ENCODE results near the gene RIT2.

RIT2 gene

GRCh38 chr18:43115076-43115921, at the start of gene RIT2:
Gene RIT2, minus strand, starts transcription at chr18:43115685.
- in situ Hi-C loops (cut with HindIII; ENCODE audit: low pct_unique_long_range_greater_than_20kb, low sequenced_read_pairs) = no loop called here
- DNase-seq (ENCODE audit: low read depth in 1 of 2, low spot score in 1 of 2) = no peak
- TF ChIP-seq JUND (IDR thresholded peaks at IDR 0.05; ENCODE audit: low read depth) = no peak

GRCh38 chr18:43161528-43161927, 46.0 kb upstream of the RIT2 start:
- in situ Hi-C loops (cut with HindIII; ENCODE audit: low pct_unique_long_range_greater_than_20kb, low sequenced_read_pairs) = no loop called here
- TF ChIP-seq JUND (IDR thresholded peaks at IDR 0.05; ENCODE audit: low read depth) = no peak
- no peak for DNase-seq (ENCODE audit: low read depth in 1 of 2, low spot score in 1 of 2)

GRCh38 chr18:43160509-43160908, 45.0 kb upstream of the RIT2 start:
- DNase-seq (ENCODE audit: low read depth in 1 of 2, low spot score in 1 of 2) = no peak
- in situ Hi-C loops (cut with HindIII; ENCODE audit: low pct_unique_long_range_greater_than_20kb, low sequenced_read_pairs) = no loop called here
- TF ChIP-seq JUND (IDR thresholded peaks at IDR 0.05; ENCODE audit: low read depth) = no peak

- in situ Hi-C loops (cut with HindIII; ENCODE audit: low pct_unique_long_range_greater_than_20kb, low sequenced_read_pairs) = no loop called here
- no peak for DNase-seq (ENCODE audit: low read depth in 1 of 2, low spot score in 1 of 2)
These were observed 44.4 kb upstream of the RIT2 start for GRCh38 chr18:43159926-43160325.

GRCh38 chr18:43159086-43159770, 43.7 kb upstream of the RIT2 start:
- no peak for DNase-seq (ENCODE audit: low read depth in 1 of 2, low spot score in 1 of 2)
- TF ChIP-seq JUND (IDR thresholded peaks at IDR 0.05; ENCODE audit: low read depth) = no peak
- in situ Hi-C loops (cut with HindIII; ENCODE audit: low pct_unique_long_range_greater_than_20kb, low sequenced_read_pairs) = no loop called here

More at GRCh38 chr18:43159926-43160325, 44.4 kb upstream of the RIT2 start:
- TF ChIP-seq JUND (IDR thresholded peaks at IDR 0.05; ENCODE audit: low read depth) = no peak

GRCh38 chr18:43158381-43158780, 42.9 kb upstream of the RIT2 start:
- in situ Hi-C loops (cut with HindIII; ENCODE audit: low pct_unique_long_range_greater_than_20kb, low sequenced_read_pairs) = no loop called here
- DNase-seq (ENCODE audit: low read depth in 1 of 2, low spot score in 1 of 2) = no peak
- no peak for TF ChIP-seq JUND (IDR thresholded peaks at IDR 0.05; ENCODE audit: low read depth)

- in situ Hi-C loops (cut with HindIII; ENCODE audit: low pct_unique_long_range_greater_than_20kb, low sequenced_read_pairs) = no loop called here
- DNase-seq (ENCODE audit: low read depth in 1 of 2, low spot score in 1 of 2) = no peak
- no peak for TF ChIP-seq JUND (IDR thresholded peaks at IDR 0.05; ENCODE audit: low read depth)
These were observed 40.4 kb upstream of the RIT2 start for GRCh38 chr18:43155842-43156241.

- no peak for TF ChIP-seq JUND (IDR thresholded peaks at IDR 0.05; ENCODE audit: low read depth)
- in situ Hi-C loops (cut with HindIII; ENCODE audit: low pct_unique_long_range_greater_than_20kb, low sequenced_read_pairs) = no loop called here
- no peak for DNase-seq (ENCODE audit: low read depth in 1 of 2, low spot score in 1 of 2)
These were observed 32.7 kb upstream of the RIT2 start for GRCh38 chr18:43148231-43148630.

- TF ChIP-seq JUND (IDR thresholded peaks at IDR 0.05; ENCODE audit: low read depth) = no peak
- DNase-seq (ENCODE audit: low read depth in 1 of 2, low spot score in 1 of 2) = no peak
- in situ Hi-C loops (cut with HindIII; ENCODE audit: low pct_unique_long_range_greater_than_20kb, low sequenced_read_pairs) = no loop called here
These were observed 25.7 kb upstream of the RIT2 start for GRCh38 chr18:43141208-43141607.

- TF ChIP-seq JUND (IDR thresholded peaks at IDR 0.05; ENCODE audit: low read depth) = no peak
- in situ Hi-C loops (cut with HindIII; ENCODE audit: low pct_unique_long_range_greater_than_20kb, low sequenced_read_pairs) = no loop called here
- no peak for DNase-seq (ENCODE audit: low read depth in 1 of 2, low spot score in 1 of 2)
These were observed 23.9 kb upstream of the RIT2 start for GRCh38 chr18:43139288-43139946.

- no peak for DNase-seq (ENCODE audit: low read depth in 1 of 2, low spot score in 1 of 2)
- in situ Hi-C loops (cut with HindIII; ENCODE audit: low pct_unique_long_range_greater_than_20kb, low sequenced_read_pairs) = no loop called here
- no peak for TF ChIP-seq JUND (IDR thresholded peaks at IDR 0.05; ENCODE audit: low read depth)
These were observed 19.4 kb upstream of the RIT2 start for GRCh38 chr18:43134876-43135275.

- in situ Hi-C loops (cut with HindIII; ENCODE audit: low pct_unique_long_range_greater_than_20kb, low sequenced_read_pairs) = no loop called here
- no peak for TF ChIP-seq JUND (IDR thresholded peaks at IDR 0.05; ENCODE audit: low read depth)
- no peak for DNase-seq (ENCODE audit: low read depth in 1 of 2, low spot score in 1 of 2)
These were observed 15.3 kb upstream of the RIT2 start for GRCh38 chr18:43130716-43131260.

Data from T47D (cell line).